ENCODE measurements around the gene OLFML1.

The OLFML1 gene

DNA sequence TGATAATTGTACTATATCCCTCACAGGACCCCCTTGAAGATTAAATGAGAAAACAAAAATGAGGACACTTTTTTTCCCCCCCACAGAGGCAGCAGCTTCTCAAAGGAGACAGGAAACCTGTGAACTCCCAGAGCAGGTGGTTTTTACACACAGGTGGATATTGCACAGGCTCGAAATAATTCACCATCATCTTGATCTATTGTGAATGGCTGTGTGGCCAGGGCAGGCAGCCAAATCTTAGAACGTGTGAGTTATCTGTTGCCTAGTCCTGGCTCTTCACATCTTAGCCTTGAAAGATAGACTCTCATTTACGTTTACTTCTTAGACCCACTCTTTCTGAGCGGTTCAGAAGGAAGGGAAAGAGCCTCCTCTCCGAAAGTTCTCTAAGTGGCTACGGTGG is 52.0 kb downstream of the OLFML1 start:
- DNase-seq (ENCODE audit: low spot score), result no peak
- Histone ChIP-seq H3K27ac (no peak overlapping the region), H3K4me3 (no peak overlapping the region)
- TF ChIP-seq, protein P1, sequence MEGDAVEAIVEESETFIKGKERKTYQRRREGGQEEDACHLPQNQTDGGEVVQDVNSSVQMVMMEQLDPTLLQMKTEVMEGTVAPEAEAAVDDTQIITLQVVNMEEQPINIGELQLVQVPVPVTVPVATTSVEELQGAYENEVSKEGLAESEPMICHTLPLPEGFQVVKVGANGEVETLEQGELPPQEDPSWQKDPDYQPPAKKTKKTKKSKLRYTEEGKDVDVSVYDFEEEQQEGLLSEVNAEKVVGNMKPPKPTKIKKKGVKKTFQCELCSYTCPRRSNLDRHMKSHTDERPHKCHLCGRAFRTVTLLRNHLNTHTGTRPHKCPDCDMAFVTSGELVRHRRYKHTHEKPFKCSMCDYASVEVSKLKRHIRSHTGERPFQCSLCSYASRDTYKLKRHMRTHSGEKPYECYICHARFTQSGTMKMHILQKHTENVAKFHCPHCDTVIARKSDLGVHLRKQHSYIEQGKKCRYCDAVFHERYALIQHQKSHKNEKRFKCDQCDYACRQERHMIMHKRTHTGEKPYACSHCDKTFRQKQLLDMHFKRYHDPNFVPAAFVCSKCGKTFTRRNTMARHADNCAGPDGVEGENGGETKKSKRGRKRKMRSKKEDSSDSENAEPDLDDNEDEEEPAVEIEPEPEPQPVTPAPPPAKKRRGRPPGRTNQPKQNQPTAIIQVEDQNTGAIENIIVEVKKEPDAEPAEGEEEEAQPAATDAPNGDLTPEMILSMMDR (IDR thresholded peaks at IDR 0.05), result no peak

DNA sequence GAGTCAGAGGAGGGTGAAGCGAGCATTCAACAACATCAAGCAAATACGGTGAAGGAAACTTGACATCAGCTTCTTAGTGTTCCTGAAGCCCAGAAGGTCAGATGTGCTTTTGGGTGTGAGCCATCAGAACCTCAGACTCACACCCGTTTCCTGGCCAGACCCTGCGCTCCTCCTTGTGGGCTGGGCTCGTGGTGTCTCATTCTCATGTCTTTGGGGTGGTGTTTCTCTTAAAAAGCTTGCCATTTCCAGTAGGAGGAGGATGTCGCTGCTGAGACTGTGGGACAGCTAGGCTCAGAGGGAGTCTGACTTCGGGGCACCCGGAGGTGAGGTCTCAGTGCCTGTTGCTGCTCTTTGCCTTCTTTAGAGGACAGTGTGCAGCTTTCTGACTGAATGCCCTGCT is 52.7 kb downstream of the OLFML1 start:
- TF ChIP-seq, protein P1 (IDR thresholded peaks at IDR 0.05), result no peak
- DNase-seq (ENCODE audit: low spot score), result no peak
- Histone ChIP-seq H3K4me3 (no peak overlapping the region), H3K27ac (peak overlapping the region in 1 of 2 donors; percentile 44)

DNA sequence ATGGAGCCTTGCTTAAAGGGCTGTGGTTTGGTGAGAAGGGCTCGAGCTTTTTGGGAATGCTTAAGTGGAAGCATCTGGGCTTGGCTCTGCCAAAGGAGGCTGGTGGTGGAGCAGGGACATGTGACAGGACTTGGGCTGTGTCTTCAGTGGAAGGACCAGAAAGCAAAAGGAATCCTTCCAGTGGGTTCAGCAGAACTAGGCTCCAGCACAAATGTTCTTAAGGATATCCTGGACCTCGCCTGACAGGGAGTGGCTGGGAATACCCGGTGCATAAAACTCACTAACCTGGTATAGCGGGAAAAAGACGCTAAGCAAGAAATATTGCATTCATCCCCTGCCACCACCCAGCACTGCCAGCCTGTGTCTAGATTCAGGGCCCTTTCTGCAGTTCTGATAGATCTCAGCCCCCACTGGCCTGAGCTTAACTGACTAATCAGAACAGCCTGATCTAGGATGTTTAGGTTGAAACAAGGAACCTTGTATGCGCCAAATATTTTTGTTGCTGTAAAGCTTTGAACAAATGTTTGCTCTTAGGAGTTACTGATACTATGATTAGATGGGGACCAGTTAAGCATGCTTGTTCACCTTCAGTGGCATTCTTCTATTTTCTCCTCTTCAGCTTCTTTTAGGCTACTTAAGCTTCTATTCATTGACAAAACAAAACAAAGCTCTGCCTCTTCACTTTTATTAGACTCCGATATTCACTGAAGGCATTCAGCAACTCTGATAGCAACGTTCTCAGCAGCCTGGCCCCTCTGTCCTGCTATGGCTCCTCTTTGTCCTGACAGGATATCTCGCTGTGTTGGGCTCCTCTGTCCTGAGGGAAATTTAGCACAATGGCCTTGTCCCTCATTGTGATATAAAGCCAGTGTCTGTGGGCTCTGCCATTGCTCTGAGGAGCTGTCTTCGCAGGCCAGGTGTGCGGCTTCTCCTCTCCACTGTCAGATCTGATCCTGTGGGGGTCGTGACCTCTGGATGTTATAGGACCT is 53.5 kb downstream of the OLFML1 start:
- no peak for DNase-seq (ENCODE audit: low spot score)
- TF ChIP-seq, protein P1 (IDR thresholded peaks at IDR 0.05), result no peak
- Histone ChIP-seq H3K4me3 (no peak overlapping the region), H3K27ac (peak overlapping the region in 1 of 2 donors; percentile 44)

DNA sequence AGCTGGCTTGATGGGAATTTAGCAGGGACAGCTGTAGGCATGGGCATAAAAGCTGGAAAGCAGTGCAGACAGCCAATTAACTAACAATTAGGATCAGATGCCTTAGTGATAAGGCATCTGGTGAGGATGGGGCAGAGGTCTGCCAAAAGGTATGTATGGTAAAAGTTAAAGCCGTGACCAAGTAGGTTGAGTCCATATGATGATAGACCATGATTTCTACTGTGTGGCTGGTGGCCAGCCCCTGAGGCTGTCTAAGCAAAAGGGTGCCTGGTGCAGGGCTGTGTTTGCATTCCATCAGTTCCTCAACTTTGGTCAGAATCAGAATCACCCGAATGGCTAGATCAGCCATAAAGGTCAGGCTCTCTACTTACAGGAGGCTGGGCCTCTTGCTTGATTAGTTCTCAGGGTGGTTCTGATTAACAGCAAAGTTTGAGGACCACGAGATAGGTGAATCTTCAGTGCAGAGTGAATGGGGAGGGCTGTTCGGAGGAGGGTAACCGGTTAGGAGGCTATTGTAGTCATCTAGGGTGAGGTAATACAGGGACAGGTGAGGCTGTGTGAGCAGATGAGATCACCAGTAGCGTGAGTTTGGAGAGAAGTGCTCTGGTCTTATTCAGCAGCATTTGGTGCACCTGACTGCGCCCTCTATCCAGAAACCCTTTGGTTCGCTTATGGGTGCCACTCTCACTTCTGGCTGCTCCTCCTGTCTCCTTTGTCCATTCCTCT is 55.7 kb downstream of the OLFML1 start:
- DNase-seq (ENCODE audit: low spot score), result no peak
- Histone ChIP-seq H3K27ac (no peak overlapping the region), H3K4me3 (no peak overlapping the region)
- TF ChIP-seq, protein P1 (IDR thresholded peaks at IDR 0.05), result no peak

DNA sequence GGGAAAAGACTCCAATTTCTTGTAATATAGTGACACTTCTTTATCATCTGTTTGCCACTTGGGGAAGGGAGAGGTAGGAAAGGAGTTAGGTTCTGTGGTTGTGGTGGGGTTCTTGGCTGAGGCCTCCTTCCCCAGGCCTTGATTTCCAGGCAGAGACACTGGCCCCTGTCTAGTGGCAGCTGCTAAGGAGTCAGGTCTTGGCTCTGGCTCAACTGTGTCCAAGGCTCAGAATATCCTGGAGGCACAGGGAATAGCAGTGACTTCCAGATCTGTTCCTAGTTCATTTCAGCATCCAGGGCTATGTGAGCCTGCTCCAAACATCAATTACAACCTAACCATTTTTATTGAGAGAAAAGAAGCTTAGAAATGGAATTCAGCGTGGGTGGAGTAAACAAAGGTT is 58.0 kb downstream of the OLFML1 start:
- Histone ChIP-seq H3K27ac (no peak overlapping the region), H3K4me3 (no peak overlapping the region)
- DNase-seq (ENCODE audit: low spot score), result no peak
- TF ChIP-seq, protein P1 (IDR thresholded peaks at IDR 0.05), result no peak

DNA sequence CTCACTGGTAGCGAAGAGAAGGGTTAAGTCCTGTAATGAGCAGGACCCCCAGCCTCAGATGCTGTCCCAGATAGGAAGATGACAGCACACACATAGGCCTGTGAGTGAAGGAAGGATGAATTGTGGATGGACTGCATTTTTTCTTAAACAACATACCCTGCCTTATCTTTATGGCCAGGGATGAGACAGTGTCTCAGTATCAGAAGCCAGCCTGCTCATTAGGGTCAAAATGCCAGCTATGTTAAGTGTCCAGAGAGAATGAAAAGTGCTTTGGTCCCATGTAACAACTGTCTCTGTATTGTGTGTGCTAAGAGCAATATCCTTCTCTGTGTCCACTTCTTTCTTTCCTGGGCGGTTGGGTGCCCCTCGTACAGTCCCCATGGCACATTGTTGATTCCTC is 58.7 kb downstream of the OLFML1 start:
- Histone ChIP-seq H3K27ac (no peak overlapping the region), H3K4me3 (no peak overlapping the region)
- peak; percentile 40 for DNase-seq (ENCODE audit: low spot score)
- TF ChIP-seq, protein P1 (IDR thresholded peaks at IDR 0.05), result no peak
